ENCODE measurements around the gene SMIM7. TPM values are rescaled to one million over a fixed set of nuclear protein-coding genes. Genes with fewer than 3 reads are reported as not detected.
"Not testable (repeated sequence)": the region's sequence is repeated elsewhere in the genome, so short reads cannot be mapped to it uniquely, and the experiment has no call there.

SMIM7 gene
- total RNA-seq = 60.3 and 64.9 TPM in 2 replicates
- polyA plus RNA-seq (2012) = 70.4 TPM

DNA sequence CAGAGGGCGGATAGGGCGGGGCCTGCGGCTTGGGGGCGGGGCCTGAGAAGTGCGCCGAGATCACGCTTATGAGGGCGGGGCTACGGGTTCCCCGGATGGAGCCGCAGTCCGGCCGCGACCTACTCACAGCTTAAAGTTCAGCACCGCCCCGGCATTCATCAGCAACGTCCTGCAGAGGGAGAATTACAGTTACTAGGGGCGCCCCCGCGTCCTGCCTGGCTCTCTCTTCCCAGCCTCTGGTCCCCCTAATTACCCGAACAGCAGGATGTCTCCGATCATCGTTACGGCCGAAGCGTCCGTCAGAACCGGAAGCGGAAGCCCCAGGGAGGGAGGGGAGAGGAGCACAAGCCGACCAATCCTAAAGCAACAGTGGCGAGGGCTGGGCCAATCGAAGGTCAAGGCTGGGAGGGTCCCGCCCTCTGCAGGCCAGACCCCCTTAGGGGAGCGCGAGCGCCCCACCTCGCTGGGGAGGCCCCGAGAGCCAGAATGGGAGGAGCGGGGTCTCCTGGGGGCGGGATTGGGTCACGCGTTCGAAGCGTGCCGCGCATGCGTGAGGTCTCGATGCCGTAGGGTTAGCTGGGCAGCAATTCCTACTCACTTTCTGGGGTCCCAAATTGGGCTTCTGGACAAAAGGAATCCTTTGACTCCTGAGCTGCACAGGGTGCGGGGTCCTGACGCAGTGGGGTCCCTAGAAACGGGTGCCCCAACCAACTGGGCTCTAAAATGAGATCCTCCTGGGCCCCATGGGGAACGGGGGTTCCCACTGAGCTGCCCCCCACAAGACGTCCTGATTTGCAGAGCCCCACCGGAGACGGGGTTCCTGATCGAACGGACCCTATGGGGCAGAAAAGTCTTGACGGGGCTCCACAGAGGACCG lies at the start of gene SMIM7:
Gene SMIM7, minus strand, starts transcription at position 313 of the 877 bp plus-strand sequence. Its CDS starts 34 bp downstream, at position 279.
- peak; percentile 99 for DNase-seq (ENCODE audit: low read depth)

DNA sequence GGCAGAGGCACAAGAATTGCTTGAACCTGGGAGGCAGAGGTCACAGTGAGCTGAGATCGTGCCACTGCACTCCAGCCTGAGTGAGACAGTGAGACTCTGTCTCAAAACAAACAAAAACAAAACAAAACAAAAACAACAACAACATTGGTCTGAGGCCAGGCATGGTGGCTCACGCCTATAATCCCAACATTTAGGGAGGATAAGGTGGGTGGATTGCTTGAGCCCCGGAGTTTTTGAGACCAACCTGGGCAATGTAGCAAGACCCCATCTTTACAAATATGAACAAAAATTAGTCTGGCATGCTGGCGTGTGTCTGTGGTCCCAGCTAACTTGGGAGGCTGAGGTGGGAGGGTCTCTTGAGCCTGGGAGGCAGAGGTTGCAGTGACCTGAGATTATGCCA lies 43.7 kb upstream of the SMIM7 start:
- no peak for DNase-seq (ENCODE audit: low read depth)

- DNase-seq (ENCODE audit: low read depth) = peak; percentile 50
These were observed 42.2 kb upstream of the SMIM7 start for GRCh38 chr19:16702123-16702522.

DNA sequence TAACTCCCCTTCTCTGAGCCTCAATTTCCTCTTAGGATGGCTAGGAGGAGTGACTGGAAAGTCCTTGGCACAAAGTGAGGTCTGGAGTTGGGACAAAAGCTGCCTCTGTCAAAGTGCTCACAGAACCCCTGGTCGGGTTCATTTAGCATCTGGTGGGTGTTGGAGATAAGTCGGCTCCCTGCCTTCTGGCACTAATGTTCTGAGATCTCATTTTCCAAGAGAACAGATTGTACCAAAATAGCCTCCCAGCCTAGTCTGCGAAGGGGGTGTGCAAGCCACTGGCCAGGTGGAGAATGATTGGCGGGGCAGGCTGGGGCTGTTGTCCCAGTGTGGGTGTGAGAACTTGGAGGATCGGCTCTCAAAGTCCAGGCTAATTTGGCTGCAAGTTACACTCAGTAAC lies 39.0 kb upstream of the SMIM7 start:
- DNase-seq (ENCODE audit: low read depth) = peak; percentile 83

GRCh38 chr19:16688084-16688483 lies 28.1 kb upstream of the SMIM7 start:
- DNase-seq (ENCODE audit: low read depth) = no peak

DNA sequence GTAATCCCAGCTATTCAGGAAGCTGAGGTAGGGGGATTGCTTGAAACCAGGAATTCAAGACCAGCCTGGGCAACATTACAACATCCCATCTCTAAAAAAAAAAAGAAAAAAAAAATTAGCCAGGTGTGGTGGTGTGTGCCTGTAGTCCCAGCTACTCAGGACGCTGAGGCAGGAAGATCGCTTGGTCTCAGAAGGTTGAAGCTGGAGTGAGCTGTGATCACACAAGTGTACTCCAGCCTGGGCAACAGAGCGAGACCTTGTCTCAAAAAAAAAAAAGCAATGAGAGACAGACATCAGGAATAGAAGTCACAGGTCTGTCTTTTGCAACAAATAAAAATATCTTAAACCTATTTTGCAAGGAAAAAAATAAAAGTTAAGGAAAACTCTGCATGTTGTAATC lies 24.3 kb upstream of the SMIM7 start:
- no peak for DNase-seq (ENCODE audit: low read depth)

DNA sequence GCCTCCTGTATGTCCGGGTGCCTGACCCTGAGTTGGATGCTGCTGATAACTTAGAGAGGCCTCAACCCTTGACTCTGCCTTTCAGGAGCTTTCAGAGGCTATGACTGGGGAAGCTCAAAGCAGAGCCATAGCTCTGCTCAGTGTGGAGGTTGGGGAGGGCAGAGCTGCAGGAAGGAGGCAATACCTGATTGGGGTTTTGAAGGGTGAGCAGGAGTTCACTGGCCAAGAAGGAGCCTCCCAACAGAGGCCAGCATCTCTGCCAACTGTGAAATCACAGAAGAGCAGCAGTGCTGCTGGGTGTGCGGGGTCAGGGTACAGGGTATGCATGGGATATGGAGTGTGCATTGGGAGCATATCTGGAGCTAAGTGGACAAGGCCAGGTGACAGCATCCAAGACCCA lies 22.6 kb upstream of the SMIM7 start:
- no peak for DNase-seq (ENCODE audit: low read depth)

- no peak for DNase-seq (ENCODE audit: low read depth)
These were observed 19.9 kb upstream of the SMIM7 start for GRCh38 chr19:16679811-16680210.

- no peak for DNase-seq (ENCODE audit: low read depth)
These were observed 18.6 kb upstream of the SMIM7 start for GRCh38 chr19:16678498-16678897.

GRCh38 chr19:16677055-16677454 lies 17.1 kb upstream of the SMIM7 start:
- DNase-seq (ENCODE audit: low read depth) = no peak

- DNase-seq (ENCODE audit: low read depth) = no peak
These were observed 16.3 kb upstream of the SMIM7 start for GRCh38 chr19:16676101-16676798.

DNA sequence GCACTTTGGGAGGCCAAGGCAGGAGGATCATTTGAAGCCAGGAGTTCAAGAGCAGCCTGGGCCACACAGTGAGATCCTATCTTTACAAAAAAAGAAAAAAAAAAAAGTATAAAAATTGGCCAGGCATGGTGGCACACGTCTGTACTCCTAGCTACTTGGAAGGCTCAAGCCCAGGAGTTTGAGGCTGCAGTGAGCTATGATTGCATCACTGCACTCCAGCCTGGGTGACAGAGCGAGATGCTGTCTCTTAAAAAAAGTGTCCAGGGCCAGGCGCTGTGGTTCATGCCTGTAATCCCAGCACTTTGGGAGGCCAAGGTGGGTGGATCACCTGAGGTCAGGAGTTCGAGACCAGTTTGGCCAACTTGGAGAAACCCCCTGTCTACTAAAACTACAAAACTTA lies 13.9 kb upstream of the SMIM7 start:
- not testable (repeated sequence) for DNase-seq (ENCODE audit: low read depth)

- DNase-seq (ENCODE audit: low read depth) = peak; percentile 46
These were observed 13.3 kb upstream of the SMIM7 start for GRCh38 chr19:16673231-16673630.

- DNase-seq (ENCODE audit: low read depth) = peak; percentile 96
These were observed 11.8 kb upstream of the SMIM7 start for GRCh38 chr19:16671652-16672274.

- no peak for DNase-seq (ENCODE audit: low read depth)
These were observed 10.3 kb upstream of the SMIM7 start for GRCh38 chr19:16670291-16670690.

- not testable (repeated sequence) for DNase-seq (ENCODE audit: low read depth)
These were observed 8.8 kb upstream of the SMIM7 start for GRCh38 chr19:16668702-16669101.

DNA sequence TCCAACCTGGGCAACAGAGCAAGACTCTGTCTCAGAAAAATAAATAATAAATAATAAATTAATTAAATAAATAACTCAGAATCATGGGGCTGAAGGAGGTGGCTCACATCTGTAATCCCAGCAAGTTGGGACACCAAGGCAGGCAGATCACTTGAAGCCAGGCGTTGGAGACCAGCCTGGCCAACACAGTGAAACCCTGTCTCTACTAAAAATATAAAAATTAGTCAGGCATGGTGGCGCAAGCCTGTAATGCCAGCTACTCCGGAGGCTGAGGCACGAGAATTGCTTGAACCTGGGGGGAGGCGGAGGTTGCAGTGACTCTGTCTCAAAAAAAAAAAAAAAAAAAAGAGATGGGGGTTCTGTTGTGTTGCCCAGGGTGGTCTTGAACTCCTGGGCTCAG lies 8.2 kb upstream of the SMIM7 start:
- no peak for DNase-seq (ENCODE audit: low read depth)

- peak; percentile 79 for DNase-seq (ENCODE audit: low read depth)
These were observed 1.6 kb upstream of the SMIM7 start for GRCh38 chr19:16661480-16662034.

- peak; percentile 86 for DNase-seq (ENCODE audit: low read depth)
These were observed 977 bp upstream of the SMIM7 start, which contains the start of gene TMEM38A for GRCh38 chr19:16660763-16661479. Gene TMEM38A (plus strand): TSS chr19:16661139. CDS start chr19:16661218, 79 bp downstream.

DNA sequence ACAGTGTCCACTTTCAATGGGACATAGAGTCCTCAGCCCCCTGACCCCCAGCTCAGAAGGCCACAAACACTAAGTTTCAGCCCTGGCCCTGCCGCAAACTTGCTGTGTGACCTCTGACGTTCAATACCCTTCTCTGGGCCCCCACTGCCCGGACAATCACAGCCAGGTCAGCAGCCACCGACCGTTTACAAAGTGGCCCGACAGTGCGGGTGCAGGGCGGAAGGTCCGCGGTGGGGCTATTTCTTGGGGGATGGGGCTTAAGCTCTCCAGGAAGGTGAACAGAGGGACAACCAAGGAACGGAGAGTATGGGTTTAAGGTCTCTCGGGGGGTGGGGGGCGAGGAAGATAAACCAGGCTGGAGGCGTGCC lies 496 bp downstream of the SMIM7 start:
- DNase-seq (ENCODE audit: low read depth) = no peak

- no peak for DNase-seq (ENCODE audit: low read depth)
These were observed 2.6 kb downstream of the SMIM7 start for GRCh38 chr19:16657384-16657783.

All from myocyte (in vitro differentiated cells).